Stimulated activated CD4-positive, alpha-beta T cell treated with anti-CD3 and anti-CD28 coated beads, Interleukin-12 subunit alpha, Interleukin-12 subunit beta, amount 100 ng/mL, for 4 hours (primary cell): ENCODE results near the gene MCM10.
"Not testable (repeated sequence)": the region's sequence is repeated elsewhere in the genome, so short reads cannot be mapped to it uniquely, and the experiment has no call there.

Experiments used
- DNase-seq: peaks from one replicate; pipeline ENCODE4 v3.0.0-alpha.2; 2020

The MCM10 gene

DNA sequence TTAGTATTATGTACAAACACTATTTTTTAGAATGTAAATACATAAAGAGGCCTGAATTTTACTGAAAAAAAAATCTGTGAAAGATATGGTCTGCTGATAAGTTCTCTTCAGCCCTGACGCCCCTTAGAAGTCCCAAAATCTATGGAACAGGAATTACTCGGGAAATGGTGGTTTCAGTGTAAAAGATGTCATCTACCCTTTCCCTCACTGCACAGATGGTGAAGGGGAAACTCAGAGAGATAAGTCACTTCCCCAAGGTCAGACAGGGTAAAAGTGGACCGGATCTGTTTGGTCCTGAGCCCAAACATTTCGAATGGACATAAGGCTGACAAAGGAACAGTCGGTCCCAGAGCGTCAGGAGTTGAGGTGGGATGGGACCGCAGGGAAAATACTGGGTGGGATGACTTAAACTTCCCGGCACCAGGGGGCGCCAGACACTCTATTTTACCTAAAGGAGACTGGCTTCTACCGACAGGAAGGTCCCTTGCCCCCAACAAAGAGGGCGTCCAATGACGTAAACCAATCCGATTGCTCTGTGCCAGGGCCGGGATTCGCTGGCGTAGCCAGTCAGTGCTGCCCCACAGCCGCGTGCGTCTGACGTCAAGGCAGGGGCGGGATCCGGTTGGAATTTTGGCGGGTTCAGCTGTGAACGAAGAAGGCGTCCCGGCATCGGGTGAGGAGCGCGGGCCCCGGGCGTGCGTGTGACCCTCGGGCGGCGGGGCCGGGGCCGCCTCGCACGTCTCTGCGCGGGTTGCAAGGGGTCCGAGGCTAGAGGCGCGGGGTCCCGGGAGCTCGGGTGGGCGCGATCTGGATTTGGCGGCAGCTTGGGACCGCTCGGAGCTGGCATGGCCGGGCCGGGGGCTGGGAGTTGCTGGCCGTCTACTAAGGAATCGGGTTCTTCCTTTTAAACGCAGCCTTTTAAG, at the start of gene MCM10:
TSS of gene MCM10 (plus strand) at position 625 of the 923 bp plus-strand sequence. CDS start 2,645 bp downstream, outside the sequence.
- peak; percentile 95 for DNase-seq

DNA sequence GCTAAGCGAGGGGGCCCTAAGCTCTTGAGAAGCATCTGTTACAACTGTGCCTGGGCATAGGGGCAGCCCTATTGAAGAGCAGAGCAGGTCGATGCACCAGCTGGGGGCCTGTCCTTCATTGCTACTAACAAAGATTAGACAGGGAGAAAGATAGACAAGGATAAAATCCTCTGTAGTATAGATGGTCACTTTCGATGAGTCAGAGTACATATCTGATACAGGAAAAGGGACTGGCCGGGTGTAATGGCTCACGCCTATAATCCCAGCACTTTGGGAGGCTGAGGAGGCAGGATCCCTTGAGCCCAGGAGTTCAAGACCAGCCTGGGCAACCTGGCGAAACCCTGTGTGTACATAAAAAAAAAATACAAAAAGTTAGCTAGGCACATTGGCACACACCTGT, 47.8 kb upstream of the MCM10 start:
- DNase-seq, result no peak

DNA sequence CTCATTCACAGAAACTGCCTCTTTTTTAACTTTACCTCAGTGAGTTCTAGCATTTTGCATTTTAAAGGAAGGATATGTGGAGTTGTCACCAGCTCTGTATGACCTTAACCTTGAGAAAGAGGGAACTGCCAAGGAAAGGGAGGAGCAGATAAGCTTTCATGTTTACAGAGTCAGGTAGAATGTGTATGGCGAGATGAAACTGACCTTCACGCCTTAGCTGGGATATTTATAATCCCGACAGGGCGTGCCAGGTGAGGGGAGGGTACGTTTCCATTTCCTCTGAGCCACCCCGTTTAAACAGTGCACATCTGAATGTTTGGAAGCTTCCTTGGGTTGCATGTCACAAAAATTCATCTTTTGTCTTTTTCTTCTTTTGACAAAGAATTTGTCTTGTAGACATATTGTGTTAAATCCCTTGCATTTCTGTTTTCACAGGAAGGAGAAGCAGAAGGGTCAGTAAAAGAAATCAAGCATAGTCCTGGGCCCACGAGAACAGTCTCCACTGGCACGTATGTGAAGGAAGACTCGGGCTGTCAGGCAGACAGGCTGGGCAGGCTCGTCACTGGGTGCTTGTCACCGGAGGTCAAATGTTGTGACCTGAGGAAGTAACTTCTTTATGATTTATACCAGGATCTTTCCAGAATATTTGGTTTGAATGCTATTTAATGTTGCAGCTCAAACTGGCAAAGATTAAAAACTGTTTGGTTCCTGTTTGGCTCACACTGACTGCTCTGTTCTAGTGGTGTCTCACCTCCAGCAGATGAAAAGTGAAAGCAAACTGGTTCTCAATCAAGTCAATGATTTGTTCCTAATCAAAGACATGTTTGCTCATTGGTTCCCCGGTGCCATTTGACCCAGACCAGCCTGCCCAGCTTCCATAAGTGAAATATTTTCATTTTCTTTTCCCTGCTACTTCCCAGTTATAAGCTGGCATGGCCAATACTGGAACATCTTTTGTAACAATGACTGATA, 45.2 kb upstream of the MCM10 start:
- no peak for DNase-seq

DNA sequence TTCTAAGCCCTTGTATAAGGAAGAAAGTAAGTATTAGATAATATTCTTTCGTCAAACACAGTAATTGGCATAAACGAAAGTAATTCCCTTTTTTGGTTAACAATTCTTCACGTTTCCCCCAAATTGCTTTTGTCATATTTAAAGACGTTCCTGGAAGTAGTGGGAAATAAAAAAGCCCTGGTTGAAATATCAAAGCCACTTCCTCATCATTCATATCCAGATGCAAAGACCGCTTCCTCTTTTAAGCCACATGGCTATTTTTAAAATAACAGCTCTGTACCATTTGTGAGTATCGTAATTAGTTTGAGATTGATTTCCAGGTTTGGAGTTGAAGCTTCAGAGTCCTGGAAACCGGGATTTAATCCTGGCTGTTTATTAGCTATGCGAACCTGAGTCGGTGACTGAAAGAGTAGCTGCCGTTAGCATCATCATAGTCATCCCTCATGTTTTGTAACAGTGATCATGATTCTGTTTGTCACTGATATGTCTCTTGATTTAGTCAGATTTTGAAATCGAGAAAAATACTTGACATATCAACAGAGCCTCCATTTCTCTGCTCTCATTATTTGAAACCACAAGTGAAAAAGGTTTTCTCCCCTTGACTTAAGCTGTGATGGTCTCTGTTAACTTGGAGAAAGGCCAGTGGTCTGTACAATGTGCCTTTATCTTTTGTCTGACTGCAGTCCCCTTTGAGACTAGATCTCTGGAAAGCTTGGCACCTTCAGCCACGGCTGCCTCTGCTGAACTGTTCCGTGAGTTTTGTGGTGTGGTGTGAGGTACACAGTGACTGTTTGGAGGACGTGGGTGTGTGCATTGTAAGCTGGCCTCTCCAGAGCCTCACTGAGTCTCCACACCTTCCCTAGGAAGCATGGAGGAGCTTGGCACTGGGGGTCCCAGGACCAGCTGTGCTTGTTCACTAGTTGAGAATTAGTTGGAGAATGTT, 43.2 kb upstream of the MCM10 start:
- no peak for DNase-seq

DNA sequence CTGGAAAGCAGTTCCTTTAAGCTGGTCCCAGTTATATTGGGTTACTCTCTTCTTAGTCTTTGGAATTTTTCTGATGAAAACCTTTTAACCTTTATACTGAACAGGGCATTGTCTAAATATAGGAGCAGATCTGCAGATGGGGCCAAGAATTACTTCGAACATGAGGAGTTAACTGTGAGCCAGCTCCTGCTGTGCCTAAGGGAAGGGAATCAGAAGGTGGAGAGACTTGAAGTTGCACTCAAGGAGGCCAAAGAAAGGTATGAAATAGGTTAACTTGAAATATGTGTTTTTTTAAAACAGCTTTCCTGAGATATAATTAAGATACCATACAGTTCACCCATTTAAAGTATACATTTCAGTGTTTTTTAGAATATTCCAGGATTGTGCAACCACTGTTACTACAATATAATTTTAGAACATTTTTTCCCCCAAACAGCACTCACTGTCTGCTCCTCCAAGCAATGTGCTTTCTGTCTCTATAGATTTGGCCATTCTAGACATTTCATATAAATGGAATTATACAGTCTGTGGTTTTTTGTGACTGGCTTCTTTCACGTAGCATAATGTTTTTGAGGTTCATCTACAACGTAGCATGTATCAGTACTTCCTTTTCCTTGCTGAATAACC, 42.5 kb upstream of the MCM10 start:
- DNase-seq, result no peak

DNA sequence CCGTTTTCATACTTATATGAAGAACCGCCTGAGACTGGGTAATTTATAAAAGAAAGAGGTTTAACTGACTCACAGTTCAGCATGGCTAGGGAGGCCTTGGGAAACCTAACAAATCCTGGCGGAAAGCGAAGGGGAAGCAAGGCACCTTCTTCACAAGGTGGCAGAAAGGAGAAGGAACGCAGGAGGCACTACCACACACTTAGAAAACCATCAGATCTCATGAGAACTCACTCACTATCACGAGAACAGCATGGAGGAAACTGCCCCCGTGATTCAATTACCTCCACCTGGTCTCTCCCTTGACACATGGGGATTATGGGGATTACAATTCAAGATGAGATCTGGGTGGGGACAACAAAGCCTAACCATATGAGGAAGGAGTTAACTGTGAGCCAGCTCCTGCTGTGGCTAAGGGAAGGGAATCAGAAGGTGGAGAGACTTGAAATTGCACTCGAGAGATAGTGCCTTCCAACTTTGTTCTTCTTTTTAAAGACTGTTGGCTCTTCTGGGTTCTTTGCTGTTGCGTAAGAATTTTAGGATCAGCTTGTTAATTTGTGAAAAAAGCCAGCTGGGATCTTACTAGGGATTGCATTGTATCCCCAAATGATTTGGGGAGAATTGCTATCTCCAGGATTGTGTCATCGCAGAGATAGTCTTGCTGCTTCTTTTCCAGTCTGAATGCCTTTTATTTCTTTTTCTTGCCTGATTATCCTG, 40.4 kb upstream of the MCM10 start:
- DNase-seq, result no peak

DNA sequence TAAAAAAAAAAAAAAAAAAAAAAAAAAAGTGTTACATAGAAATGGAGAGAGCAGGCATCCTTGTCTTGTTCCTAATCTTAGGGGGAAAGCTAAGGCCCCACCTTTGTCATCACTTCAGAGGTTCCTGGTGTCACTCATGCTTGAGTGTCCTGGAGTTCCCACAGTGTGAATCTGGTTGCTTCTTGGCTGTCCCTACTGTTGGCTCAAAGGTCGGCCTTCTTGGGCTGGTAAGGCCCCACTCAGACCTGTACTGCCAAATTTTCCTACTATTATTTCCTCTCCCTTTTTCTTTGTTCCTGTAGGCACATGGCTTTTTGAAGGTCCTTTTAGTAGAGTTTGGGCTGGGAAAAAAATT, 39.9 kb upstream of the MCM10 start:
- no peak for DNase-seq

DNA sequence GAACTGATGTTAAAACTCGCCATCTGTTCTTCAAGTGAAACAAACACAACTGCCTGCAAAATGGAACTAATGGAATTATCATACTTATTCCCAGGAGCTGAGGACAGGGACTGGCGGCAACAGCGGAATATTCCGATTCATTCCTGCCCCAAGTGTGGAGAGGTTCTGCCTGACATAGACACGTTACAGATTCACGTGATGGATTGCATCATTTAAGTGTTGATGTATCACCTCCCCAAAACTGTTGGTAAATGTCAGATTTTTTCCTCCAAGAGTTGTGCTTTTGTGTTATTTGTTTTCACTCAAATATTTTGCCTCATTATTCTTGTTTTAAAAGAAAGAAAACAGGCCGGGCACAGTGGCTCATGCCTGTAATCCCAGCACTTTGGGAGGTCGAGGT, 24.7 kb upstream of the MCM10 start:
- no peak for DNase-seq

DNA sequence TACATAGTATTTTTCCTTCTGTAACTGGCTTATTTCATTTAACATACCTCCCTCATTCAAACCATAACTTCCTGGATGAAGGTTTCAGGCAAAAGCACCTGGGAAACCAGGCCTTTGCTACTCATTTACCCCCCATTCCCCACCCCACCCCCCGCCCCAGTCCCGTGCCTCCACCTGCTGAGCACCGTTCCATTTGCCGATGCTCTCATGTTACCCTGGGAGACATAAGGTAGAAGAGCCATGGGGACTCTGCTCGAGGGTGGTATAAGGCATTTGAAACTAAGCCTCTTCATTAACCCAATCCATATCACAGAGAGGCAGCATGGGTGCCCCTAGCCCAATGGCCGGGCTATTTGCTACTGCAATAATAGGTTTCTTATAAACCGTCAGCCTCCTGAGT, 22.2 kb upstream of the MCM10 start:
- no peak for DNase-seq

DNA sequence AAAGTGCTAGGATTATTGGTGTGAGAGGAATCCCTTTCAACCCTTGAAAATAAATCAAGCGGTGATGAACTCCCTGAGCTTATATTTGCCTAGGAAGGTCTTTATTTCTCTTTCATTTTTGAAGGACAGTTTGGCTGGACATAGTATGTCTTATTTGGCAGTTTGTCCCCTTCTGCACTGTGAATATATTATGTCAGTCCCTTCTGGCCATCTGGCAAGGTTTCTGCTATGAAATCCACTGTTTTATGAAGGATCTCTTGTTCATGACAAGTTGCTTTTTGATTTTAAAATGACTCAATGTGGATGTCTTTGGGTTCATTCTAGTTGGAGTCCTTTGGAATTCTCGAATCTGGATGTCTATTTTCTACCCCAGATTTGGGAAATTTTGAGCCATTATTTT, 21.7 kb upstream of the MCM10 start:
- DNase-seq, result no peak

DNA sequence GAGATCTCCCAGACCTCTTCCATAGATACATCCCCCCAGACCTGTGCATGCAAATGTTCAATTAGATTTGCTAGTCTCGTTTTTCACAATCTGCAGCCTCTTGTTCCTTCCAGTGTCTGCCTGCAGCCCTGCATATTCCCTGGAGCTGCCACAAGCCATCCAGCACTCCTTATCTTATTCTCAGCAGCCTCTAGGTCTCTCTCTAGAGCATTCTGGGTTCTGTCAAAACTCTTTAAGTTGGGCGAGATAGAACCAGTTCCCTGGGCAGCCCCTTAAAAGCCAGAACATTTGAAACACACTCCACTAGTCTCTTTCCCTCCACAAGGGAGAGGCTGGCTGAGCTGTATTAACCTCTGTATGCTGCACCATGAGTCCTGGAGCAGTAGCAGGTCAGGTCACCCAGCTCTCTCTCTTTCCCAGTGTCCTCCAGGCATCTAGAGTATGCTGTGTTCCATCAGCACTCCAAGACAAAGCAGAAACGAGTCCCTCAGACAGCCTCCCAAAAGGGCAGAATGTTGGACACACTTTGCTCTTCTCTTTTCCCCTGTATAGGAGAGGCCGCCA, 20.6 kb upstream of the MCM10 start:
- DNase-seq, result no peak

DNA sequence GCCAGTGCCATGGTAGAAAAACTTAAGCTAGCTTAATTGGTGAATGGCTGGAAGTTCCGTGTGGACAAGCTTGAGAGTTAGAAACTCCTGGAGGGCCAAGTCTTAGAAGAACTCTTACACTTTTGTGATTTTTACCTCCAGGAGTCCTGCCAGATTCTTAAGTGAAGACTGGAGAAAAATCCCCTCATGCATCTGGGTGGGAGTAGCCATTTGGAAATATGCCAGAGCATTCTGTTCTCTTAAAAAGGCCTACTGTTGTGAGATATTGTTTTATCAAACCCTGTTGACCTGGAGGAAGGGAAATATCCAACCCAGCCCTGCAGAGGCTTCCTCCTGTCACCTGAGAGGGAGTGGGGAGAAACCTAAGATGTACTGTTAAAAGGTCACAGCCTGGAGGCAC, 17.6 kb upstream of the MCM10 start:
- no peak for DNase-seq

DNA sequence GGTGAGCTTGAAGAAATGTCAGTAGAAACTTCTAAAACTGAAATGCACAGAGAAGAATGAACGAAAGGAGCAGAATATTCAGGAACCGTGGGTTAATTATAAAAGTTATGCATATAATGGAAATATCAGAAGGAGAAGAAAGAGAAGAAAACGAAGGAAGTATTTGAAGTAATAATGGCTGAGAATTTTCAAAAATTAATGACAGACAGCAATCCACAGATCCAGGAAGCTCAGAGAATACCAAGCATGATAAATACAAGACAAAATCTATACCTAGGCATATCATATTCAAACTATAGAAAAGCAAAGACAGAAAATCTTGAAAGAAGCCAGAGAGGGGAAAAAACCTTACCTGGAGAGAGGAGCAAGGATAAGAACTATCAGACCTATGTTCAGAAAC, 16.5 kb upstream of the MCM10 start:
- DNase-seq, result no peak

DNA sequence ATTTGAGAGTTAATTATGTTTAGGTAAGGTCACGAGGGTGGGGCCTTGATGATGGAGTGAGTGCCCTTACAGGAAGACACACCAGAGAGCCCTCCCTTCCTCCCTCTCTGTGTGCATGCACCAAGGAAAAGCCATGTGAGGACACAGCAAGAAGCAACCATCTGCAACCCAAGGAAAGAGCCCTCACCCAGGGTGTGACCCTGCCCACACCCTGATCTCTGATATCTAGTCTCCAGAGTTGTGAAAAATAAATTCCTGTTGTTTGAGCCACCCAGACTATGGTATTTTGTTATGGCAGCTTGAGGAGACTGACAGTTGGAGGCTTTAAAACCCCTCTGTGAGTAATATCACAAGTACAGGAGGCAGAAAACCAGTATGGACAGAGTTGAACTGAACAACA, 15.0 kb upstream of the MCM10 start:
- no peak for DNase-seq

DNA sequence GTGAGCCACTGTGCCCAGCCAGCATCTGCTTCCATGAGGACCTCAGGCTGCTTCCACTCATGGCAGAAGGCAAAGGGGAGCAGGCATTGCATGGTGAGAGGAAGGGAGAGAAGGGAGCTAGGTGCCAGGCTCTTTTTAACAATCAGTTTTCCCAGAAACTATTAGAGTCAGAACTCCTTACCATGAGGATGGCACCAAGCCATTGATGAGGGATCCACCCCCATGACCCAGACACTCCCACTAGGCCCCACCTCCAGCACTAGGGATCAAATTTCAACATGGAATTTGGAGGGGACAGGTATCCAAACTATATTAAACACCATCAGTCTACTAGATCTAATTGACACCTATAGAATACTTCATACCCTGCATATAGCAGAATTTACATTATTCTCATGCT, 14.2 kb upstream of the MCM10 start:
- no peak for DNase-seq

DNA sequence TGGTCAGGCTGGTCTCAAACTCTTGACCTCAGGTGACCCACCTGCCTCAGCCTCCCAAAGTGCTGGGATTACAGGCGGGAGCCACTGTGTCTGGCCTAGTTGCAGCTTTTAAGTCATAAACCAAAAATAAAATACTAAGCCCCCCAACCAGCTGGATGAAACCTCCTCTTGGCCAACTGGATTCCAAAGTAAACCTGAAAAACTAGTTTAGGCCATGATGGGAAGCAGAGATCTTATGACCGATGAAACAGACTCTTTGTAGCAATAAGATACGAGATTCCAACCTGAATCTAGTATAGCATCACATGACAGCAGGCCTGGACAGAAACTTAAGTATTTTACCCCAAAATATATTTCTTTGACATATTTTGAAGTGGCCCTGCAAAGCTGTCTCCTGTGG, 9.1 kb upstream of the MCM10 start:
- DNase-seq, result no peak

DNA sequence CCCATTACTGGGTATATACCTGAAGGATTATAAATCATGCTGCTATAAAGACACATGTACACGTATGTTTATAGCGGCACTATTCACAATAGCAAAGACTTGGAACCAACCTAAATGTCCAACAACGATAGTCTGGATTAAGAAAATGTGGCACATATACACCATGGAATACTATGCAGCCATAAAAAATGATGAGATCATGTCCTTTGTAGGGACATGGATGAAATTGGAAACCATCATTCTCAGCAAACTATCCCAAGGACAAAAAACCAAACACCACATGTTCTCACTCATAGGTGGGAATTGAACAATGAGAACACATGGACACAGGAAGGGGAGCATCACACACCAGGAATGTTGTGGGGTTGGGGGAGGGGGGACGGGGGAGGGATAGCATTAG, 5.5 kb upstream of the MCM10 start:
- not testable (repeated sequence) for DNase-seq

DNA sequence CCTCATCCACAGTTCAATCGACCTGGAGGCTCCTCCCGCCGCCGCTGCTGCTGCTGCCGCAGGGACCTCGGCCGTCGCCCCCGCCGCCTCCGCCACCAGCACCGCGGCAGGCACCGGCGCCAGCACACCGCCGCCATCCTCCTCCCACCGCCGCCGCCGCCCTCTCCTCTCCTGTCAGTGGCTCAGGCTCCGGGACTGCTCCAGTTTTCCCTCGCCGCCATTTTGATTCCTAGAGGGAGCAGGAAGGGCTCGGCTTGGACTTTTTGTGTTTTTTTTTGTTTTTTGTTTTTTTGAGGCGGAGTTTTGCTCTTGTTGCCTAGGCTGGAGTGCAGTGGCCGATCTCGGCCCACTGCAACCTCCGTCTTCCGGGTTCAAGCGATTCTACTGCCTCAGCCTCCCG, 3.0 kb upstream of the MCM10 start:
- DNase-seq, result peak; percentile 15

DNA sequence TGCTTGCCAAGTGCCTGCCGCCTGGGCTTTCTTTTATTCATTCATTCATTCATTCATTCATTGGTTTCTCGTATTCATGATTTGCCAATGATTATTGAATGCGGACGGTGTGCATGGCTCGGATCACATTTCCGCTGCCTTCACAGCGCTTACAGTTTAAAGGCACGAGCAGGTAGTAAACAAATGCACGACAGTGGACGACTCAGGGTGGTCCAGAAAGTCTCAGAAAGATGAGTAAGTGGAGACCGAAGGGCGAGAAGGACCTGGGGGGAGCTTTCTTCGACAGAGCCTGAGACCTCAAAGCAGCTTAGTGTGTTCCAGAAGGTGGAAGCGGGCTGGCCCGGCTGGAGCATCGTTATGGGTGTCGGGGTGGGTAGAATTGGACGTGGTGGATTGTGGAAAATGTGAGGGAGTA, 506 bp downstream of the MCM10 start:
- DNase-seq, result peak; percentile 2

DNA sequence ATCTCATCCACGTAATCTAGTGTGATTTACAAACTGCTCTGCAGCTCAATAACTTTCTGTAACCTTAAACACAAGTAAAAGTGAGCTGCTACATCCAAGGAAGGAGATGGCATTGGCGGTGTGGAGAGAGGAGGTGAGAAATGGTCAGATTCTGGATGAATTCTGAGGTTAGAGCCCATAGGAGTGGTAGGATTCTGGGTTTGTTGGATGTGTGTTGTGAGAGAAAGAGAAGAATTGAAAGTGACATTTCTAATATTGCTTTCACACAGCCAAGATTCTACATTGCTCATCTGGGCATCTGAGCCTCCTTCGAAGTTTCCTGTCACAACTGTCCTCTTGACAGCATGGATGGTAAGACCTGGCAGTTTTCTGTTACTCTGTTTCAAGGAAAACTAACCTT, 2.5 kb downstream of the MCM10 start:
- no peak for DNase-seq

DNA sequence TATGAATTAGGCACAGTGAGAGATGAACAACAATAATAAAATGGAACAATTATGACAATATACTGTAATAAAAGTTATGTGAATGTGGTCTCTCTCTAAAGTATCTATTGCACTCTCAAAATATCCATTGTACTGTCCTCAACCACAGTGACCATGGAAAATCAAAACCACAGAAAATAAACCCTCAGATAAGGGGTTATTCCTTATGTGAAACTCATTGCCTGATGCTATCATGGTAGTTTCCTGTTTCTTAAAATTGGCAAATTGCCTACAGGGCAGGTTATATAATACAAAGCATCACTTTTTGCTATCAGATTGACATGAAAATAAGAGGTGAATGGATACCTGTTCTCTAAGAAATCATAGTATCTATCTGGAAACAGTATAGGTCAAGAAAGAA, 3.8 kb downstream of the MCM10 start:
- DNase-seq, result no peak
